ENCODE measurements around the gene C1orf74. TPM values are rescaled to one million over a fixed set of nuclear protein-coding genes. Genes with fewer than 3 reads are reported as not detected.

Gene C1orf74
- polyA plus RNA-seq, 1 experiment, result 1.3 TPM

GRCh38 chr1:209768354-209768774 is 16.0 kb downstream of the C1orf74 start:
- Histone ChIP-seq H3K27me3 (ENCODE audit: control insufficient read depth, insufficient read depth, low read length) (no peaks in the 10 kb centered on the region; the same call in 1 of the 2 replicates), H3K36me3 (ENCODE audit: control insufficient read depth, insufficient read depth, low read length) (no peaks in the 10 kb centered on the region), H3K4me3 (ENCODE audit: low read depth, low read length) (no peak overlapping the region)
- POLR2A ChIA-PET, result no interaction called here
- TF ChIP-seq, protein P1, sequence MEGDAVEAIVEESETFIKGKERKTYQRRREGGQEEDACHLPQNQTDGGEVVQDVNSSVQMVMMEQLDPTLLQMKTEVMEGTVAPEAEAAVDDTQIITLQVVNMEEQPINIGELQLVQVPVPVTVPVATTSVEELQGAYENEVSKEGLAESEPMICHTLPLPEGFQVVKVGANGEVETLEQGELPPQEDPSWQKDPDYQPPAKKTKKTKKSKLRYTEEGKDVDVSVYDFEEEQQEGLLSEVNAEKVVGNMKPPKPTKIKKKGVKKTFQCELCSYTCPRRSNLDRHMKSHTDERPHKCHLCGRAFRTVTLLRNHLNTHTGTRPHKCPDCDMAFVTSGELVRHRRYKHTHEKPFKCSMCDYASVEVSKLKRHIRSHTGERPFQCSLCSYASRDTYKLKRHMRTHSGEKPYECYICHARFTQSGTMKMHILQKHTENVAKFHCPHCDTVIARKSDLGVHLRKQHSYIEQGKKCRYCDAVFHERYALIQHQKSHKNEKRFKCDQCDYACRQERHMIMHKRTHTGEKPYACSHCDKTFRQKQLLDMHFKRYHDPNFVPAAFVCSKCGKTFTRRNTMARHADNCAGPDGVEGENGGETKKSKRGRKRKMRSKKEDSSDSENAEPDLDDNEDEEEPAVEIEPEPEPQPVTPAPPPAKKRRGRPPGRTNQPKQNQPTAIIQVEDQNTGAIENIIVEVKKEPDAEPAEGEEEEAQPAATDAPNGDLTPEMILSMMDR (IDR thresholded peaks at IDR 0.05; ENCODE audit: insufficient read depth, low read depth, low read length), result no peak
- CTCF ChIA-PET, result interaction anchor here (2.0 kb wide), 1 partner anchor 21 kb away, joined by 6 read pairs; no protein-coding TSS in a partner anchor
- no peak for DNase-seq (ENCODE audit: low read depth)

DNA sequence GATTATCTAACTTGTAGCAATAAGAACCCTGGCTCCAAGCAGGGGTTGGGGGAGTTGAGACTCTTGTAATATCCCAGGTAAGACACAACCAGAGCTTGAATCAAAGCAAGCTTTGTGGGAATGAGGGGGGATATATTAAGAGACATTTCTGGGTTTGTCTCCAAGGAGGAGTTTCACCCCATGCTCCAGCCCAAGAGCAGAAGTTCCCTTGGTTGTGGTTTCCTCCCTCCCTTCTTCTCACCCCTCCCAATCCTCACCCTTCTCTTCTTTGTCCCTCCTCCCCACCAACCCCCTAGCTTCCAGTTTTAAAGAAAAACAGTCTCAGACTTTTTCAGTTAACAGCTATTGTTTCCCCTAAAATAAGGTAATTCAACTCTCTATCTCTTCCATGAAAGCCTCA is 16.7 kb downstream of the C1orf74 start:
- POLR2A ChIA-PET, result no interaction called here

DNA sequence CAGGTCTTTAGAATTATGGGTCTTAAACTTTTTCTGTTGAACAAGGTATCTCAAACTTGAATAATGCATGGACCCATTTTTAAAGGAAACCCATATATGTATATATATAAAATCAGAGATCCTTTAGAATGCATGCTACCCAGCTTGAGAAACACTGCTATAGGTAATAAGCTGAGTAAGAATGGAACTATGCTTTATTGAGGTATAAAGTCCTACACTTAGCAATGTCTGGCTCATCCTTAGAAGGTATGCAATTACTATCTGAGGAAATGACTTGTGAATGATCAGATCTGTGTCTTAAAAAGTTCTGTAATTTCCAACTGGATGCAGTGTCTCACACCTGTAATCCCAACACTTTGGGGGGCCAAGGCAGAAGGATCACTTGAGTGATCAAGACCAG is 17.3 kb downstream of the C1orf74 start:
- CTCF ChIA-PET, result interaction anchor here (1.6 to 2.0 kb wide), 2 partner anchors 8 to 19 kb away, joined by 6 to 7 read pairs; no protein-coding TSS in a partner anchor
- H3K36me3 ChIP-seq (ENCODE audit: control insufficient read depth, insufficient read depth, low read length), result no peaks in the 10 kb centered on the region
- H3K4me3 ChIP-seq (ENCODE audit: low read depth, low read length), result no peak overlapping the region
- POLR2A ChIA-PET, result no interaction called here
- no peaks in the 10 kb centered on the region; the same call in 1 of the 2 replicates for H3K27me3 ChIP-seq (ENCODE audit: control insufficient read depth, insufficient read depth, low read length)
- TF ChIP-seq, protein P1 (IDR thresholded peaks at IDR 0.05; ENCODE audit: insufficient read depth, low read depth, low read length), result no peak
- no peak for DNase-seq (ENCODE audit: low read depth)

More for the DNA sequence above, 16.7 kb downstream of the C1orf74 start:
- TF ChIP-seq, protein P1 (IDR thresholded peaks at IDR 0.05; ENCODE audit: insufficient read depth, low read depth, low read length), result no peak
- no peaks in the 10 kb centered on the region for H3K36me3 ChIP-seq (ENCODE audit: control insufficient read depth, insufficient read depth, low read length)
- no peak for DNase-seq (ENCODE audit: low read depth)
- CTCF ChIA-PET, result interaction anchor here (2.0 kb wide), 1 partner anchor 20 kb away, joined by 6 read pairs; no protein-coding TSS in a partner anchor
- H3K4me3 ChIP-seq (ENCODE audit: low read depth, low read length), result no peak overlapping the region
- no peaks in the 10 kb centered on the region; the same call in 1 of the 2 replicates for H3K27me3 ChIP-seq (ENCODE audit: control insufficient read depth, insufficient read depth, low read length)

DNA sequence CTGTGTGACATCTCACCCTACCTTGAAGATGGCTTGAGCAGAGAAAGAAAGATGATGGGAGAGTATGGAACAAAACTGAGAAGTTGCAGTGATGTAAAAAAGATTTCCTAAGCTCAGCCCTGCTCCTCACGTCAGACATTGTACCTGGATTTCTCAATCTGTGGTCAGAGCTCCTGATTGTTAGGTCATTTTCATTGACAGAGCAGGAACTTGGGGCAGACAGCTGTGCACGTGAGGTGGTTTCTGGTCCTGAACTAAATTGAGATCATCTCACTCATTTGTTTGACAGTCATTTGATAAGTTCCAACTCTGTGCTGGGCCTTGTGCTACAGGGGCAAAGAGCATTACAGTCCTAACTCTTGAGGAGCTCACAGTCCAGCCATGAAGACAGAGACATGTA is 18.3 kb downstream of the C1orf74 start:
- Histone ChIP-seq H3K36me3 (ENCODE audit: control insufficient read depth, insufficient read depth, low read length) (no peaks in the 10 kb centered on the region), H3K27me3 (ENCODE audit: control insufficient read depth, insufficient read depth, low read length) (no peaks in the 10 kb centered on the region; the same call in 1 of the 2 replicates), H3K4me3 (ENCODE audit: low read depth, low read length) (no peak overlapping the region)
- CTCF ChIA-PET, result interaction anchor here (1.1 to 1.6 kb wide), 2 partner anchors 9 to 18 kb away, joined by 6 to 7 read pairs; no protein-coding TSS in a partner anchor
- TF ChIP-seq, protein P1 (IDR thresholded peaks at IDR 0.05; ENCODE audit: insufficient read depth, low read depth, low read length), result no peak
- no peak for DNase-seq (ENCODE audit: low read depth)
- POLR2A ChIA-PET, result no interaction called here

GRCh38 chr1:209761011-209761635 is 23.2 kb downstream of the C1orf74 start:
- Histone ChIP-seq H3K4me3 (ENCODE audit: low read depth, low read length) (no peak overlapping the region), H3K36me3 (ENCODE audit: control insufficient read depth, insufficient read depth, low read length) (no peaks in the 10 kb centered on the region), H3K27me3 (ENCODE audit: control insufficient read depth, insufficient read depth, low read length) (peaks cover 2% of the 10 kb centered on the region)
- ChIA-PET CTCF (interaction anchor here (1.1 to 3.6 kb wide), 2 partner anchors 13 to 14 kb away, joined by 4 to 14 read pairs; no protein-coding TSS in a partner anchor), POLR2A (no interaction called here)
- TF ChIP-seq, protein P1 (IDR thresholded peaks at IDR 0.05; ENCODE audit: insufficient read depth, low read depth, low read length), result no peak
- no peak for DNase-seq (ENCODE audit: low read depth)
